ENCODE results near the gene COG4. TPM values are rescaled to one million over a fixed set of nuclear protein-coding genes. Genes with fewer than 3 reads are reported as not detected.

COG4 gene
- total RNA-seq, 2 donors from 2014 or later = 44.2 to 46.7 TPM

DNA sequence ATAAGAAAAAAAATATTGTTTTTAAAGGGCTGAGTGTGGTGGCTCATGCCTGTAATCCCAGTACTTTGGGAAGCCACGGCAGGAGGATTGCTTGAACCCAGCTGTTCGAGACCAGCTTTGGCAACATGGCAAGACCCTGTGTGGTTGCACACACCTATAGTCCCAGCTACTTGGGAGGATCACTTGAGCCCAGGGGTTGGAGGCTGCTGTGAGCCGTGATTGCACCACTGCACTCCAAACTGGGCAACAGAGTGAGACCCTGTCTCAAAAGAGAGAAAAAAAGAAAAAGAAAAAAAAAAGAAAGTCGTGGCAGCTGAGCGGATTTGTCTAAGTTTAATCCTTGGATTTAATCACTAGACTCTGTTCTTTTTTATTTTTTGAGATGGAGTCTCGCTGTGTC, 75.3 kb downstream of the COG4 start:
- TF ChIP-seq CTCF (IDR thresholded peaks at IDR 0.05) = no peak
- H3K9me3 ChIP-seq = no peaks in the 10 kb centered on the region
- H3K4me1 ChIP-seq (ENCODE audit: control insufficient read depth in 1 of 2, low read depth in 2 of 2) = no peaks in the 10 kb centered on the region
- DNase-seq (ENCODE audit: low spot score) (no peak), ATAC-seq (ENCODE audit: insufficient number of reproducible peaks, low FRiP score, low read depth) (no peak)
- no peak overlapping the region for H3K27ac ChIP-seq
- no peaks in the 10 kb centered on the region for H3K27me3 ChIP-seq (replicated peaks; ENCODE audit: insufficient read depth)
- H3K36me3 ChIP-seq = no peaks in the 10 kb centered on the region
- no peak overlapping the region for H3K4me3 ChIP-seq

DNA sequence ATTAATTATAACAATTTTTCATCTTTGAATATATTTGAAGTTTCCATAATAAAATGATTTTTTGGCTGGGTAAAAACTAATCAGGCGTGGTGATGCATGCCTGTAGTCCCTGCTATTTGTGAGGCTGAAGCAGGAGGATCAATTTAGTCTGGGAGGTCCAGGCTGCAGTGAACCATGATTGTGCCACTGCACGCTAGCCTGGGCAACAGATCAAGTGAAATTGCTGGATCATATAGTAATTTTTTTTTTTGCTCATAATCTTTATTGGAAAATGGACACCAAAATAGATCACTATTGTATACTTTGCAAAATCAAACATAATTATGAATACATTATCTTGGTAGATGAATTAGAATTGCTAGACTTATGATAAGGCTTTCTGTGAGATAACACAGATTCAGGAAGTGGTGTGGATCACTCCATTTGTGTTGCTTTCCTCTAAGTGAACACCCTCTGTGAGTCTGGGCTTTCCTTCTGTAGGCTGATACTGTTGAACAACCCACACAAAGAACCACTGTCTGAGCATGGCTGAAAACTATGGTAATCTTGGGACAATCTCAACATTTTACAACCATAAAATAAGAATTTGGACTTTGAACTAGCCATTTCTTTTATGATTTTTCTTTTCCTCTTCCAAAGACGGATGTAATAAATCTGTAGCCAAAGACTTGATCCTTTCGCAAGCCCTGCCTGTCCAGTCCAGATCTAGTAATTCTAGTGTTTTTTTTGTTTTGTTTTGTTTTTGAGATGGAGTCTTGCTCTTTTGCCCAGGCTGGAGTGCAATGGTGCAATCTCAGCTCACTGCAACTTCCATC, 78.9 kb downstream of the COG4 start:
- no peak overlapping the region for H3K4me3 ChIP-seq
- H3K27ac ChIP-seq = no peak overlapping the region
- no peak for ATAC-seq (ENCODE audit: insufficient number of reproducible peaks, low FRiP score, low read depth)
- H3K9me3 ChIP-seq = no peaks in the 10 kb centered on the region
- no peak for TF ChIP-seq CTCF (IDR thresholded peaks at IDR 0.05)
- H3K4me1 ChIP-seq (ENCODE audit: control insufficient read depth in 1 of 2, low read depth in 2 of 2) = no peaks in the 10 kb centered on the region
- H3K36me3 ChIP-seq = no peaks in the 10 kb centered on the region
- no peak for DNase-seq (ENCODE audit: low spot score)
- no peaks in the 10 kb centered on the region for H3K27me3 ChIP-seq (replicated peaks; ENCODE audit: insufficient read depth)

DNA sequence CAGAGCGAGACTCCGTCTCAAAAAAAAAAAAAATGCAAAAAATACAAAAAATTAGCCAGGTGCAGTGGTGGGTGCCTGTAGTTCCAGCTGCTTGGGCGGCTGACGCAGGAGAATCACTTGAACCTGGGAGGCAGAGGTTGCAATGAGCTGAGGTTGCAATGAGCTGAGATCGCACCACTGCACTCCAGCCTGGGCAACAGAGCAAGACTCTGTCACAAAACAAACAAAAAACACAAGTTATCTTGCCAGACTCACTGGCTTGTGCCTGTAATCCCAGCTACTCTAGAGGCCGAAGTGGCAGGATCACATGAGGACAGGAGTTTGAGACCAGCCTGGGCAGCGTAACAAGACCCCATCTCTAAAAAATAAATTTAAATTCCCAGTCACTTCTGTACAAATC, 81.0 kb downstream of the COG4 start:
- no peaks in the 10 kb centered on the region for H3K27me3 ChIP-seq (replicated peaks; ENCODE audit: insufficient read depth)
- no peaks in the 10 kb centered on the region for H3K36me3 ChIP-seq
- no peak overlapping the region for H3K27ac ChIP-seq
- no peaks in the 10 kb centered on the region for H3K9me3 ChIP-seq
- TF ChIP-seq CTCF (IDR thresholded peaks at IDR 0.05) = no peak
- no peak for ATAC-seq (ENCODE audit: insufficient number of reproducible peaks, low FRiP score, low read depth)
- peaks cover 4 to 10% of the 10 kb centered on the region in 2 donors for H3K4me1 ChIP-seq (ENCODE audit: control insufficient read depth in 1 of 2, low read depth in 2 of 2)
- DNase-seq (ENCODE audit: low spot score) = no peak
- no peak overlapping the region for H3K4me3 ChIP-seq

GRCh38 chr16:70441406-70441990, 81.9 kb downstream of the COG4 start:
- ATAC-seq (ENCODE audit: insufficient number of reproducible peaks, low FRiP score, low read depth) (no peak), DNase-seq (ENCODE audit: low spot score) (no peak)
- Histone ChIP-seq H3K36me3 (no peaks in the 10 kb centered on the region), H3K9me3 (no peaks in the 10 kb centered on the region), H3K27me3 (replicated peaks; ENCODE audit: insufficient read depth) (no peaks in the 10 kb centered on the region), H3K4me1 (ENCODE audit: control insufficient read depth in 1 of 2, low read depth in 2 of 2) (peaks cover 10 to 18% of the 10 kb centered on the region in 2 donors), H3K27ac (no peak overlapping the region), H3K4me3 (no peak overlapping the region)
- no peak for TF ChIP-seq CTCF (IDR thresholded peaks at IDR 0.05)

- H3K9me3 ChIP-seq = no peaks in the 10 kb centered on the region
- no peak for TF ChIP-seq CTCF (IDR thresholded peaks at IDR 0.05)
- ATAC-seq (ENCODE audit: insufficient number of reproducible peaks, low FRiP score, low read depth) (no peak), DNase-seq (ENCODE audit: low spot score) (no peak)
- no peak overlapping the region for H3K27ac ChIP-seq
- peaks cover 10 to 21% of the 10 kb centered on the region in 2 donors for H3K4me1 ChIP-seq (ENCODE audit: control insufficient read depth in 1 of 2, low read depth in 2 of 2)
- no peaks in the 10 kb centered on the region for H3K27me3 ChIP-seq (replicated peaks; ENCODE audit: insufficient read depth)
- H3K4me3 ChIP-seq = no peak overlapping the region
- H3K36me3 ChIP-seq = no peaks in the 10 kb centered on the region
These were observed 83.2 kb downstream of the COG4 start for GRCh38 chr16:70440009-70440692.
